Activated T-cell treated with anti-CD3 and anti-CD28 coated beads, Interleukin-2, amount 50 U/mL, for 4 hours (primary cell): Measurements from ENCODE around the gene ANKS6. TPM values are rescaled to one million over a fixed set of nuclear protein-coding genes. Genes with fewer than 3 reads are reported as not detected.
A peak's percentile ranks its signal among the peaks of the same experiment; 100 is the strongest.

ENCODE experiments used
- ATAC-seq, 2 donors: fragments of 200-7000 bp; cut with Tn5 transposase; one replicate each; pipeline ENCODE4 v1.10.0; 2021
- DNase-seq: peaks from one replicate; pipeline ENCODE4 v3.0.0-alpha.2; 2020
- H3K27me3 Mint-ChIP-seq: one replicate; pipeline ENCODE4 v1.8.0; 2021; ENCODE audit warnings: low read depth, mixed read lengths
- H3K36me3 Mint-ChIP-seq: one replicate; pipeline ENCODE4 v1.8.0; 2022; ENCODE audit warnings: mixed read lengths; ENCODE audit not compliant: insufficient read depth
- H3K4me1 Mint-ChIP-seq: one replicate; pipeline ENCODE4 v1.8.0; 2021; ENCODE audit warnings: low read depth, mixed read lengths
- H3K4me3 Mint-ChIP-seq: one replicate; pipeline ENCODE4 v1.8.0; 2021; ENCODE audit warnings: mild to moderate bottlenecking, moderate library complexity, mixed read lengths
- H3K9me3 Mint-ChIP-seq: one replicate; pipeline ENCODE4 v1.8.0; 2021; ENCODE audit warnings: mixed read lengths
- total RNA-seq, 3 donors: library from RNA; stranded (reverse); gene quantifications; one replicate each; pipeline ENCODE4 v1.2.1, GENCODE V29; 2021

The ANKS6 gene
- 10 to 100 TPM; 15.3 to 18.5 (median 16.3) TPM for total RNA-seq

DNA sequence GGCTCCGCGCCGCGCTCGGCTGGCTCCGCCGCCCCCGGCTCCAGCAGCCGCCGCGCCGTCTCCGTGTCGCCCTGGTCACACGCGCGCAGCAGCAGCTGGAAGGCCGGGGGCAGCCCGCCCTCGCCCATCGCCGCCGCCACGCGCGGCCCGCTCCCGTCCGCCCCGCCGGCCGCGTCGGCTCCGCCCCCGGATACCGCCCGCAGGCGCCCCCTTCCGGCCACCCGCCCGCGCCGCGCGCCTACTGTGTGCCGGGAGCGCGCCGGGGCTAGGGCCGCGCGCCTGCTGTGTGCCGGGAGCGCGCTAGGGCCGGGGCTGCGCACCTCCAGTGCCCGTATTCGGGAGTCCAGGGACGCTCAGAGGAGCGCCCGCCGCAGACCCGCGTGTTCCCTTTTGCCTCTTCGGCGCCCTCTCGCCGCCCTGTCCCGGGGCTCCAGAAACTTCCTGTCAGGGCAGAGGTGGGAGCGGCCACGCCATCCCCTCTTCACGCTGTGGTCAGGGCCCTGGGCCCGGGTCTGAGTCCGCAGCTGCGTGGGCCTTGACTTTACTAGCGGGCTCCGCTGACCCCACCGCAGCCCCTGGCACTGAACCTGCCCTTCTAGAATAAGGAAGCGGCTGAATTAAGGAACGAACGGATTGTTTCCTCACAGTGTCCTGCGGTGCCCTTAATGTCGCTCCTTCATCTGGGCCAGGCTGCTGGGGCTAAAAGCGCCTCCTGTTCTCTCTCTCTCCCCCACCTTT lies at the start of gene ANKS6:
ANKS6 (minus strand) TSS at position 192 of the 738 bp plus-strand sequence; CDS start at position 128, 64 bp downstream.
- Mint-ChIP-seq H3K9me3 (peaks cover 8% of the 10 kb centered on the region), H3K4me1 (peaks cover 22% of the 10 kb centered on the region), H3K27me3 (no peaks in the 10 kb centered on the region), H3K4me3 (peak within 1 kb of the TSS; percentile 87), H3K36me3 (no peaks in the 10 kb centered on the region)
- DNase-seq (peak; percentile 83), ATAC-seq (peak; percentile 83 to 86)

DNA sequence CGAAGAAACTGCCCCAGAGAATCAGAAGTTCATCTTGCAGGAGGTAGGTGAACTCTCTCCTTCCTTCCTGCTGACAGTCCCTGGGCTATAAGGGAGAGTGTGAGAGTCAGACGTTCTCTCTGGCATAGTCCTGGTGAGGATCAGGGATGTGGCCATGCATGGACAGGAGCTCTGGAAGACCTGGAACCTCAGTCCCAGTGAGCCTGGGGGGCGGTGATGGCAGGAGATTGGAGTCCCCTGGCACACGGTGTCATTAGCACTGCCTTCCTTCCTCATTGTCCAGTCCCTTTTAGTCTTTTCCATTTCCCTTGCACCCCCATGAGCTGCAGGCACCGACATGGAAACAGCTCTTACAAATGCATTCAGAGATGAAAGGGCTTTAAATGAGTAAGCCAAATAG lies 49.7 kb upstream of the ANKS6 start:
- no peak for DNase-seq
- Mint-ChIP-seq H3K27me3 (no peaks in the 10 kb centered on the region), H3K4me1 (no peaks in the 10 kb centered on the region), H3K36me3 (peaks cover 3% of the 10 kb centered on the region), H3K4me3 (no peak overlapping the region), H3K9me3 (no peaks in the 10 kb centered on the region)
- no peak for ATAC-seq

DNA sequence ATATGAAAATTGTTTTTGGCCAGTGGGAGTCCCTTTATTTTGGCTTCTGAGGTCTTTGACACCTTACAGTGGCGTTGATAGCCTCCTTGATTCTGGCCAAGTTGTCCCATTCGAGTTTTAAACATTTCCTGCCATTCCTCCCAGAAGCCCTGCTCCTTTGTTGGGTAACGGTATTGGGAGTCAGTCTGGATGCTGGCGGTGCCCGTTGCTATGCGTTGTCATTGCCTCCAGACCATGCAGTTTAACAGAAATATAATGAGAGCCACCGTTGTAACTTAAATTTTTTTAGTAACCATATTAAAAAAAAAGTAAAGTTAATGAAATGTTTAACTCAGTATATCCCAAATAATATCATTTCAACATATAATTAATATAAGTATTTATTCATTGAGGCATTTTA lies 46.2 kb upstream of the ANKS6 start:
- H3K4me1 Mint-ChIP-seq = no peaks in the 10 kb centered on the region
- DNase-seq = no peak
- no peaks in the 10 kb centered on the region for H3K9me3 Mint-ChIP-seq
- no peaks in the 10 kb centered on the region for H3K27me3 Mint-ChIP-seq
- no peak for ATAC-seq
- H3K4me3 Mint-ChIP-seq = no peak overlapping the region
- peaks cover 13% of the 10 kb centered on the region for H3K36me3 Mint-ChIP-seq

DNA sequence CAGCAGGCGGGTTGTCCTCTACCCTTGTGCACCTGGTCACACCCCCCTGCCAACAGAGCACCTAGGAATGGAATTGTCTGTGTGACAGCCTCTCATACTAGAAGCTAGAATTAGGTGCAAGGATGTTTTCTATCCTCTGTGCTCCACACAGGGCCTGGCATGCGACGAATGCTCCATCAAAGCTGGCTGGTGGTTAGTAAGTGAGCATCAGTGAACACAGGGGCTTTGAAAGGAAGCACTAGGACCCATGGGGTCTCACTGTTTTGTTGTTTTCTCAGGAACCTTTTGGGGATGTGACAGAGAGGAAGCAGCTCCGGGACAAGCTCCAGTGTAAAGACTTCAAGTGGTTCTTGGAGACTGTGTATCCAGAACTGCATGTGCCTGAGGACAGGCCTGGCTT lies 43.4 kb upstream of the ANKS6 start:
- Mint-ChIP-seq H3K9me3 (no peaks in the 10 kb centered on the region), H3K4me1 (no peaks in the 10 kb centered on the region), H3K27me3 (no peaks in the 10 kb centered on the region), H3K4me3 (no peak overlapping the region), H3K36me3 (peaks cover 17% of the 10 kb centered on the region)
- DNase-seq (no peak), ATAC-seq (no peak)

DNA sequence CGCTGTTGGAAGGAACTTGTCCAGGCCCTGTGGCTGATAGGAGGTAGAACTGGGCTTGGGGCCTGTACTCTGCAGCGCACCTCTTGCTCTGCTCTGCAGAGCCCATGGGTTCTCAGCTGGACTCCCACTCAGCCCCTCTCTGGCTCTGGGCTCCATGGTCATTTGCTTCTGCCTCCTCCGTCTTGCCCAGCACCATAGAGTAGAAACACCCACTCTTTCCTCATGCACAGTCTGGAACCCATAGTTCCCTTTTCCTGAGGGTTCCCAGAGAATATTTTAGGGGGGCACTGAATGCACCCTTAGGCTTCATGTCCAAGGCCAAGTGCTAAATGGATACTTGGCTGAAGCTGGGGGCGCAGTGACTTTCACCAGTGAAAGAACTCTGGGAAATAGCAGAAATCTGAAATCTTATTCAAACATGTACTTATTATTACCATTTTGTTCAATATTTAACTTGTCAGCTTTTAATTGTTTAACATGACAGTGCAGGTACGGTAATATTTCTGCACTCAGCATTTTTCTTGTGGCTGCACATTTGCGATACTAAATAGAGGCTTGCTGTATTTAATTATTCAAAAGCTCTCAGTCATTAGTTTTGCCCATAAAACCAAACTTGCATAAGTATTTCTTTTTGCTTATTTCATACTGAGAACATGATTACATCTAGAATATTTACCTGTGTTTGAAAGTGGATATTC lies 42.7 kb upstream of the ANKS6 start:
- no peaks in the 10 kb centered on the region for H3K9me3 Mint-ChIP-seq
- no peak for ATAC-seq

DNA sequence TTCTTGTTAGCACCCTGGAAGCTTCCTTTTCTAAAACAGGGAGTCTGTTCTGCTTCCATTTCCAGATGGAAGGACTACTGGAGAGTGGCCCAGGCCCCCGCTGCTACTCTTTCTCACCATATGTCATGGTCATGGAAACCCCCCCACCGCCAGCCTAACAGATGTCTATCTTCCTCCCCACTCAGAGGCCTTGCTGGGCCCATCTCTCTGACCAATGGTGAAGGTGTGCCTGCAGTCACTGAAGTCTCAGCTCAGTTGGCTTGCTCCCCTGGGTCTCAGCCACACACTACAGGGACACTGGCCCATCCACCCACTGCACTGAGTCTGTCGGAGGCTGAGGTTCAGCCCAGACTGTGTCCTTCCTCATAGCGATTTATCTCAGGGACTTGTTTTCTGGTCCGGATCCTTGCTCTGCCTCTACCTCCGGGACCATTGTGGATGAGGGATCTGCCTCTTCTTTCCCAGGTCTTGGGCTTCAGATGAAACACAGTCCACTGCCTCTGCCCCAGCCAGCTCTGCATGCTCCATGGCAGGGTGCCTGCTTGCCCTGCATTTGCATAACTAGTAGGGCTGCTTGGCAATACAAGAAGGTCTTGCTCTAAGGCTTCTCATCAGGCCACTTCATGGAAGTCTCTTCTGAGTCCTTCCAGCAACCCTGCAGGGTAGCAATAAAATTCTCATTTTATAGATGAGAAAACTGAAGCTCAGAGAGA lies 42.0 kb upstream of the ANKS6 start:
- ATAC-seq (no peak), DNase-seq (no peak)
- H3K4me1 Mint-ChIP-seq = no peaks in the 10 kb centered on the region
- H3K4me3 Mint-ChIP-seq = no peak overlapping the region
- peaks cover 15% of the 10 kb centered on the region for H3K36me3 Mint-ChIP-seq
- no peaks in the 10 kb centered on the region for H3K27me3 Mint-ChIP-seq
- no peaks in the 10 kb centered on the region for H3K9me3 Mint-ChIP-seq

More for the DNA sequence above, 42.7 kb upstream of the ANKS6 start:
- Mint-ChIP-seq H3K27me3 (no peaks in the 10 kb centered on the region), H3K4me1 (no peaks in the 10 kb centered on the region), H3K4me3 (no peak overlapping the region), H3K36me3 (peaks cover 15% of the 10 kb centered on the region)
- DNase-seq = no peak

DNA sequence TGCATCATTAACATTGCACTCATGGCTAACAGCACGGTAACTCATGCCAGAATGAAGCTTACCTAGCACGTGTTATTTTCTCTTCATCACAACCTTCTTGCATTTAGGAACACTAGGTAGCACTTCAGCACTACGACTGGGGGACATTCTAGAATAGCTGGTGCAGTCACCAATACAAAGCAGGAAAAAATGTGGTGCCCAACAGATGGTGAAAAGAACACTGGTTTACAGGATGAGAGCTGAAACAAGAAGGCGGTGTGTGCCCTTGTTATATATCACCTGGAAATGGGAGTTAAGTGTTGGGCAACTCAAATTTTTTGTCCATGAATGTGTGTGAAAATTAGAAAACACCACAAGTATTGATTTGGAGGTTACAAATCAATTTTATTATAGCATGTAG lies 41.2 kb upstream of the ANKS6 start:
- Mint-ChIP-seq H3K4me1 (no peaks in the 10 kb centered on the region), H3K9me3 (no peaks in the 10 kb centered on the region), H3K36me3 (peaks cover 18% of the 10 kb centered on the region), H3K27me3 (no peaks in the 10 kb centered on the region), H3K4me3 (no peak overlapping the region)
- DNase-seq = no peak
- no peak for ATAC-seq

DNA sequence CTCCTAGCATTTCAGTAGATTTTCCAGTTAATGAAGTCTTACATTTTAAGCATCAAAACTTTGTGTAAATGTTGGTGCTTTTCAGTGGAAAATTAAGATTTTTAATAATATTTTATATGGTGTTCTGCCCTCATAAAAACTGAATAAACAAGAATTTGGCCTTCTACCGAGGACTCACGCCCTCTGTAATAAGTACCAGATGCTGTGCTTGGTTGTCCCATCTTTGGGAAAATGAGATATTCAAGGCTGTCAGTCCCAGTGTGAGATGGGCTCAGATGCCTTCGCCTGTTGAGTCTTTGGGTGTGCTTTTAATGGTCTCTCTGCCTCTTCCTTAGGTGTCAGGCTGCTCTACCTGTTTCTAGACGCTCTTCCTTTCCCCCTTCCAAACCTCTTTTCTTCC lies 39.9 kb upstream of the ANKS6 start:
- no peaks in the 10 kb centered on the region for H3K4me1 Mint-ChIP-seq
- no peak overlapping the region for H3K4me3 Mint-ChIP-seq
- peaks cover 24% of the 10 kb centered on the region for H3K36me3 Mint-ChIP-seq
- no peaks in the 10 kb centered on the region for H3K9me3 Mint-ChIP-seq
- no peak for ATAC-seq
- DNase-seq = no peak
- no peaks in the 10 kb centered on the region for H3K27me3 Mint-ChIP-seq

DNA sequence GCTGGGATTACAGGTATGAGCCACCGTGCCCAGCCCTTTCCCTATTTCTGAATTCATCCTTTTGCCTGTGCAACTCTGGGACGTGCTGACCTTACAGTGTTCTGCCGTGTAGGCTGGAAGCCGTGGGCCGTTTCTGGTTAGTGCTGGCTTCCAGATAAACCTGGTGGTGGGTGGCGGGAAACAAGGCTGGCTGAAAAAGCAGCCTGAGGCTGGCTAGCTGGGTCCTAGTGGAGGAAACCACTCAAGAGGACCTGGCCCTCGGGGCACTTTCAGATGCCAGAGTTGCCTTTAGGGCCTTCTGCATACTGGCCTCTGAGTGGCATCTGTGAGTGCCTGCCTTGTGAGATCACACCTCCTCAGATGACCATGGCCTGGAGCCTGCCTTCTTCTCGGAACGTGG lies 38.0 kb upstream of the ANKS6 start:
- no peaks in the 10 kb centered on the region for H3K4me1 Mint-ChIP-seq
- H3K27me3 Mint-ChIP-seq = no peaks in the 10 kb centered on the region
- DNase-seq (no peak), ATAC-seq (no peak)
- no peak overlapping the region for H3K4me3 Mint-ChIP-seq
- H3K36me3 Mint-ChIP-seq = peaks cover 18% of the 10 kb centered on the region
- no peaks in the 10 kb centered on the region for H3K9me3 Mint-ChIP-seq

DNA sequence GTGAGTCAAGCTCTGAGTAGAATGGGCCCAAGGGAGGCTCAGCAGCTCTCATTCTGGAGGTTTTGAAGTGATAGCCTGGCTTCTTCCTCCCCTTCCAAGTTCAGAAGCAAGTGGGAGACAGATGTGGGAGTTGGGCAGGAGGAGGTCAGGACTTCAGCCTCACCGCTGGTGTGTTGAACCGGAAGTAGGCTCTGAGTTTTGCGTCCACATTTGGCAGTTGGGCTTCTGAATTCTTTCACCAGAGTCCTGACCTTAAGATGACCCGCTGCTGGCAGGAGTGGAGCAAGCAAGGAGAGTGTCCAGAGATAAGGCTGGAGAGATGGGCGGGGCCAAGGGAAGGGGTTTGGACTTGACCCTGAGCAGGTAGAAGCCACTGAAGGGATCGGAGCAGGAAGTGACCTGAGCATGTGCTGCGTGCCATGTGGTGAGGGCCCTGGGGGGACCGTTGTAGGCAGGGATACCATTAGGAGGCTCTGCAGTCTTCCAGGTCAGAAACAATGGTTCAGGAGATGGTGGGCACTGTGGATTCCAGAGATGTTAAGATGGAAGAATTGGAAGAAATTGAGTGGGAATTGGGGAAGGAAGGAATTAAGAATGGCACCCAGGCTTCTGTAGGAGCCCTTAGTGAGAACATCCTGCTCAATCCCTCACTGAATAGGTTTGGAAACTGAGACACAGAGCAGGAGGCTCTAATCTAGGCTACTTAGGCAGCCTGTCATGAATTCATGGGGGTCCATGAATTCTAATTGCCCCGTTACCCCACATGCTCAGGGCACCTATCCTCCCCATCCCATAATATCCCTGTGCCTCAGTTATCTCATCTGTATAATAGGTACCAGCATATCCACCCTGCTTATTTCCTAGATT lies 37.0 kb upstream of the ANKS6 start:
- Mint-ChIP-seq H3K36me3 (peaks cover 18% of the 10 kb centered on the region), H3K4me3 (no peak overlapping the region), H3K4me1 (no peaks in the 10 kb centered on the region), H3K9me3 (no peaks in the 10 kb centered on the region), H3K27me3 (no peaks in the 10 kb centered on the region)
- ATAC-seq (no peak), DNase-seq (no peak)

DNA sequence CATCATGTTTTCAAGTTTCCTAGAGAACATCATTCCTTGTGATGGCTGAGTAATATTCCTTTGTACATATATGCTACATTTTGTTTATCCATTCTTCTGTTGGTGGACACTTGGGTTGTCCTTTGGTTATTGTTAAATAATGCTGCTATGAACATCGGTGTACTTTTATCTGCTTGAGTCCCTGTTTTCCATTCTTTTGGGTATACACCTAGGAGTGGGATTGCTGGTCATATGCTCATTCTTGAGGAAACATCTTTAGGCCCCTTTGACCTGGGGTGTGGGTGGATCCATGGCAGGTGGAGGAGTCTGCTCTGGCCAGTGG lies 36.4 kb upstream of the ANKS6 start:
- Mint-ChIP-seq H3K9me3 (no peaks in the 10 kb centered on the region), H3K27me3 (no peaks in the 10 kb centered on the region), H3K4me3 (no peak overlapping the region), H3K36me3 (peaks cover 18% of the 10 kb centered on the region), H3K4me1 (no peaks in the 10 kb centered on the region)
- DNase-seq (no peak), ATAC-seq (no peak)

DNA sequence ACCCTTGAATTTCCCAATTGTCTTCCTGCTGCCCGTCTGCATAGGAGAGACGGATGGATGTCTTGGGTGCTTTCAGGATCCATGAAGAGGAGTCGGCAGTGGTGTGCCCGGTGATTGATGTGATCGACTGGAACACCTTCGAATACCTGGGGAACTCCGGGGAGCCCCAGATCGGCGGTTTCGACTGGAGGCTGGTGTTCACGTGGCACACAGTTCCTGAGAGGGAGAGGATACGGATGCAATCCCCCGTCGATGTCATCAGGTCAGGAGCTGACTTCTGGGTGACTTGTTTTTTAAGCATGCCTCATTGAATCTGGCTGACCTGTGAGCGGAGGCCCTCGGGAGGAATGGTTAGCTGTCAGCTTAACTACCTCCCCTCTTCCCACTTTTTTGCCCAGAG lies 35.3 kb upstream of the ANKS6 start:
- Mint-ChIP-seq H3K9me3 (no peaks in the 10 kb centered on the region), H3K36me3 (peaks cover 18% of the 10 kb centered on the region), H3K4me1 (no peaks in the 10 kb centered on the region), H3K27me3 (no peaks in the 10 kb centered on the region), H3K4me3 (no peak overlapping the region)
- DNase-seq (no peak), ATAC-seq (no peak)

DNA sequence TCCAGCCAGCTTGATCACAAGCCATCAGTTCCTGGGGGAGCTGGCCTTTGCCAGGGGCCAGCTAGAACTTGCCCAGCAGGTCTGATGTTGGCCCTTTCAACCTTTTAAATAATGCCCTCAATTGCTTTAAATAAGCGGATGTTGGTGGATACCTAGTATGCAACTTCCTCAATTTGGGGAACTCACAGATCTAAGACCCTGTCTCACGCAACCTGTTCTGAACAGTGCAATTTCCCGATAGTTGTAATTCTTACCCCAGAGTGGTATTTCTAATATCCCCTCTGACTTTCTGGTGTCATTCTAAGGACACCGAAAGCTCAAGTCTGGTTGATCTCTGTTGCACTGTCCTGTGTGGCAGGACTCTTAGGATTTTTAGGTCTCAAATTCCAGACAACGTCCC lies 34.2 kb upstream of the ANKS6 start:
- no peak for ATAC-seq
- Mint-ChIP-seq H3K4me3 (no peak overlapping the region), H3K9me3 (no peaks in the 10 kb centered on the region), H3K4me1 (no peaks in the 10 kb centered on the region), H3K27me3 (no peaks in the 10 kb centered on the region), H3K36me3 (peaks cover 18% of the 10 kb centered on the region)
- DNase-seq = no peak

DNA sequence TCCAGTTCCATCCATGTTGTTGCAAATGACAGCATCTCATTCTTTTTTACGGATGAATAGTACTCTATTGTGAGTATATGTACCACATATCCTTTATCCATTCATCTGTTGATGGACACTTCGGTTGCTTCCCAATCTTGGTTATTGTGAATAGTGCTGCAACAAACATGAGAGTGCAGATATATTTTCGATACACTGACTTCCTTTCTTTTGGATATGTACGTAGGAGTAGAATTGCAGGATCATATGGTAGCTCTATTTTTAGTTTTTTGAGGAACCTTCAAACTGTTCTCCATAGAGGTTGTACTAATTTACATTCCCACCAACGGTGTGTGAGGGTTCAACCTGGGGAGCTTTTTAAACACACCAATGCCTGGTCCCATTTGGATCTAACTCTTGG lies 33.4 kb upstream of the ANKS6 start:
- Mint-ChIP-seq H3K36me3 (peaks cover 15% of the 10 kb centered on the region), H3K4me1 (no peaks in the 10 kb centered on the region), H3K27me3 (no peaks in the 10 kb centered on the region), H3K9me3 (no peaks in the 10 kb centered on the region), H3K4me3 (no peak overlapping the region)
- DNase-seq = no peak
- ATAC-seq = no peak
